Small intestine (tissue), 7 donors: Measurements from ENCODE around the gene IL20RB. TPM values are rescaled to one million over a fixed set of nuclear protein-coding genes. Genes with fewer than 3 reads are reported as not detected.
"Not testable (repeated sequence)": the region's sequence is repeated elsewhere in the genome, so short reads cannot be mapped to it uniquely, and the experiment has no call there.

Experiments
- DNase-seq, 2 donors: peaks; one replicate each; pipeline versions ENCODE4 v3.0.0 to v3.0.0-alpha.2; 2013
- FAIRE-seq: peaks from 2 replicates; lab custom pipeline; 2012; peaks lifted over from hg19 to GRCh38; lab: Jason Lieb, UNC
- H3K27ac ChIP-seq, 3 donors: one replicate each; pipeline ENCODE4 v1.5.1; 2013; ENCODE audit warnings: low read length in 2 of 3, mild to moderate bottlenecking in 2 of 3, control low read depth in 1 of 3, inconsistent platforms in 1 of 3, low read depth in 1 of 3, moderate library complexity in 1 of 3
- H3K27me3 ChIP-seq, 3 donors: one replicate each; pipeline ENCODE4 v1.6.1; 2013; ENCODE audit warnings: low read length in 3 of 3, inconsistent platforms in 1 of 3; ENCODE audit not compliant: control insufficient read depth in 3 of 3, insufficient read depth in 3 of 3
- H3K36me3 ChIP-seq, 3 donors: one replicate each; pipeline ENCODE4 v1.6.1; 2013; ENCODE audit warnings: low read length in 3 of 3, inconsistent platforms in 1 of 3, low read depth in 1 of 3, mild to moderate bottlenecking in 1 of 3, moderate library complexity in 1 of 3; ENCODE audit not compliant: control insufficient read depth in 3 of 3, insufficient read depth in 2 of 3
- H3K4me1 ChIP-seq, 3 donors: one replicate each; pipeline ENCODE4 v1.6.1; 2013; ENCODE audit warnings: low read length in 2 of 3, inconsistent platforms in 1 of 3, low read depth in 1 of 3, mild to moderate bottlenecking in 1 of 3, moderate library complexity in 1 of 3; ENCODE audit not compliant: control insufficient read depth in 3 of 3, insufficient read depth in 2 of 3
- H3K4me3 ChIP-seq, 3 donors: one replicate each; pipeline ENCODE4 v1.5.1; 2013; ENCODE audit warnings: low read length in 3 of 3, control low read depth in 1 of 3, inconsistent platforms in 1 of 3, low read depth in 1 of 3, mild to moderate bottlenecking in 1 of 3, moderate library complexity in 1 of 3
- H3K9me3 ChIP-seq, 2 donors: one replicate each; pipeline ENCODE4 v1.6.1; 2013; ENCODE audit warnings: low read depth in 1 of 2, low read length in 1 of 2; ENCODE audit not compliant: control insufficient read depth in 2 of 2, insufficient read depth in 1 of 2
- WGBS, 3 donors: extraction: QIAGEN DNeasy Blood & Tissue Kit; methylation state at CpG; one replicate each; pipeline ENCODE4 v1.1.7; 2013; 5-methylcytosine and 5-hydroxymethylcytosine counted together
- polyA plus RNA-seq, 4 donors: library from polyadenylated mRNA; stranded (reverse) in 3 of 4; unstranded in 1 of 4; fragments of 200-250 nt in 3 of 4; fragments of 120-200 nt in 1 of 4; gene quantifications; one replicate each; pipeline versions ENCODE4 v1.2.1 to v1.2.3, GENCODE V29; 2013
- donor health status: healthy with polysubstance abuse.
- donor health status: control.
- donor health status: control.
- donor health status: Bipolar disorder and iron deficiency.
- donor health status: healthy.

IL20RB gene
- polyA plus RNA-seq, 4 donors: 0.58 to 0.81 (median 0.72) TPM

- no peaks in the 10 kb centered on the region for H3K27me3 ChIP-seq
- no peaks in the 10 kb centered on the region for H3K36me3 ChIP-seq
- no peak for FAIRE-seq
- no peak overlapping the region for H3K4me3 ChIP-seq
- WGBS, 3 donors: 86 to 93% (median 89%) methylated on average over 1 of the region's 1 CpG
- H3K9me3 ChIP-seq: no peaks in the 10 kb centered on the region
- peak overlapping the region in 1 of 3 donors; percentile 90 for H3K27ac ChIP-seq
- DNase-seq: no peak
- H3K4me1 ChIP-seq: peaks cover 0 to 8% (median 0%) of the 10 kb centered on the region in 3 donors
Observed at GRCh38 chr3:136995652-136996051, 37.9 kb downstream of the IL20RB start.

GRCh38 chr3:137000039-137000438 is 42.3 kb downstream of the IL20RB start:
- no peak for FAIRE-seq
- no peaks in the 10 kb centered on the region for H3K9me3 ChIP-seq
- no peak overlapping the region for H3K4me3 ChIP-seq
- H3K36me3 ChIP-seq: no peaks in the 10 kb centered on the region
- H3K4me1 ChIP-seq: peaks cover 0 to 4% (median 0%) of the 10 kb centered on the region in 3 donors
- no peaks in the 10 kb centered on the region for H3K27me3 ChIP-seq
- no peak overlapping the region for H3K27ac ChIP-seq
- no peak for DNase-seq

- not testable (repeated sequence) for H3K36me3 ChIP-seq, DNase-seq, H3K4me3 ChIP-seq, H3K27ac ChIP-seq, H3K4me1 ChIP-seq, H3K27me3 ChIP-seq, H3K9me3 ChIP-seq, FAIRE-seq
- 89 to 93% (median 89%) methylated on average over 9 of the region's 9 CpGs for WGBS, 3 donors
Observed at GRCh38 chr3:137007376-137007775, 49.6 kb downstream of the IL20RB start.

- Histone ChIP-seq H3K27ac (no peak overlapping the region), H3K4me1 (no peaks in the 10 kb centered on the region), H3K27me3 (no peaks in the 10 kb centered on the region), H3K36me3 (no peaks in the 10 kb centered on the region), H3K9me3 (no peaks in the 10 kb centered on the region), H3K4me3 (no peak overlapping the region)
- 74 to 84% (median 83%) methylated on average over 3 of the region's 3 CpGs for WGBS, 3 donors
- FAIRE-seq (no peak), DNase-seq (no peak)
Observed at GRCh38 chr3:137008131-137008530, 50.3 kb downstream of the IL20RB start.

GRCh38 chr3:137008976-137009375 is 51.2 kb downstream of the IL20RB start:
- Histone ChIP-seq H3K4me1 (no peaks in the 10 kb centered on the region), H3K36me3 (no peaks in the 10 kb centered on the region), H3K27me3 (no peaks in the 10 kb centered on the region), H3K9me3 (no peaks in the 10 kb centered on the region), H3K27ac (no peak overlapping the region), H3K4me3 (no peak overlapping the region)
- WGBS, 3 donors: 93 to 97% (median 95%) methylated on average over 4 of the region's 4 CpGs
- DNase-seq (no peak), FAIRE-seq (no peak)

GRCh38 chr3:137010137-137010536 is 52.4 kb downstream of the IL20RB start:
- Histone ChIP-seq H3K36me3 (no peaks in the 10 kb centered on the region), H3K27ac (no peak overlapping the region), H3K4me1 (peaks cover 0 to 3% (median 0%) of the 10 kb centered on the region in 3 donors), H3K27me3 (no peaks in the 10 kb centered on the region), H3K9me3 (no peaks in the 10 kb centered on the region), H3K4me3 (no peak overlapping the region)
- DNase-seq (no peak), FAIRE-seq (no peak)
- WGBS, 3 donors: 94 to 96% (median 96%) methylated on average over 6 of the region's 6 CpGs

GRCh38 chr3:137011153-137011552 is 53.4 kb downstream of the IL20RB start:
- 79 to 95% (median 86%) methylated on average over 3 to 4 of the region's 4 CpGs for WGBS, 3 donors
- H3K27me3 ChIP-seq: no peaks in the 10 kb centered on the region
- H3K36me3 ChIP-seq: no peaks in the 10 kb centered on the region
- peaks cover 0 to 3% (median 0%) of the 10 kb centered on the region in 3 donors for H3K4me1 ChIP-seq
- H3K9me3 ChIP-seq: no peaks in the 10 kb centered on the region
- DNase-seq: no peak
- no peak overlapping the region for H3K27ac ChIP-seq
- H3K4me3 ChIP-seq: no peak overlapping the region
- FAIRE-seq: no peak

- WGBS, 3 donors: 64 to 81% (median 68%) methylated on average over 3 of the region's 3 CpGs
- H3K27ac ChIP-seq: no peak overlapping the region
- peaks cover 0 to 3% (median 0%) of the 10 kb centered on the region in 3 donors for H3K4me1 ChIP-seq
Observed at GRCh38 chr3:137012097-137012501, 54.3 kb downstream of the IL20RB start.

More at GRCh38 chr3:137012097-137012501, 54.3 kb downstream of the IL20RB start:
- FAIRE-seq (no peak), DNase-seq (no peak)
- no peak overlapping the region for H3K4me3 ChIP-seq
- H3K9me3 ChIP-seq: no peaks in the 10 kb centered on the region
- no peaks in the 10 kb centered on the region for H3K27me3 ChIP-seq
- H3K36me3 ChIP-seq: no peaks in the 10 kb centered on the region
